Effector CD8-positive, alpha-beta T cell (primary cell): ENCODE results near the gene SPDEF.
A peak's percentile ranks its signal among the peaks of the same experiment; 100 is the strongest.

ENCODE experiments used
- DNase-seq: peaks from one replicate; lab custom pipeline; 2025; lab: John Stamatoyannopoulos, UW

The SPDEF gene

GRCh38 chr6:34527751-34528670, 28.1 kb downstream of the SPDEF start:
- DNase-seq = no peak

DNA sequence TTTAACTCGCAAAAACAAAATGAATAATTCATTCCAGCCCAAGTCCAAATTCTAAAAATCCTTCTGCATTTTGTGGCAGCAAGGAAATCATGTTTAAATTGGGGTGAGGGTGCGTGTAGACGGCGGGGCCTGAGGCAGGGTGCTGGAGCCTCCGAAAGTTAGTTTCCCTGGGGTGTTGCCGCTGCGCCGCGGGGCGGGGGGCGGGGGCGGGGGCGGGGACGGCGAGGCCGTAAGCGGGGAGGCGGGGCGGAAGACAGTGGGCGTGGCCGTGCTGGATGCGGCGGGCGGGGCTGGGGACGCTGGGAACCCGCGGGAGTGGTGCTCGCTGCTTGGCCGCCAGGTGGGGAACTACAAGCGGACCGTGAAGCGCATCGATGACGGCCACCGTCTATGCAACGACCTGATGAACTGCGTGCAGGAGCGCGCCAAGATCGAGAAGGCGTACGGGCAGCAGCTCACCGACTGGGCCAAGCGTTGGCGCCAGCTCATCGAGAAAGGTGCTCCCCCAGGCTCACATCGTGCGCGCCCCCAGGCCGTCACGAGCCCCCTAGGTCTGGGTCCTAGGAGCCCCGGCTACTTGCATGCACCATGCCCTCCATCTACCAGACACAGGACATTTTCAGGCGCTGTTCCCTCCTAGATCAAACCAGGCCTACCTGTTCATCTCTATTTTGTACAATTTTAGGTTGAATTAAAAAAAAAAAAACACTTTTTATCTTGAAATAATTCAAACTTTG, 29.0 kb downstream of the SPDEF start:
- peak; percentile 92 for DNase-seq

DNA sequence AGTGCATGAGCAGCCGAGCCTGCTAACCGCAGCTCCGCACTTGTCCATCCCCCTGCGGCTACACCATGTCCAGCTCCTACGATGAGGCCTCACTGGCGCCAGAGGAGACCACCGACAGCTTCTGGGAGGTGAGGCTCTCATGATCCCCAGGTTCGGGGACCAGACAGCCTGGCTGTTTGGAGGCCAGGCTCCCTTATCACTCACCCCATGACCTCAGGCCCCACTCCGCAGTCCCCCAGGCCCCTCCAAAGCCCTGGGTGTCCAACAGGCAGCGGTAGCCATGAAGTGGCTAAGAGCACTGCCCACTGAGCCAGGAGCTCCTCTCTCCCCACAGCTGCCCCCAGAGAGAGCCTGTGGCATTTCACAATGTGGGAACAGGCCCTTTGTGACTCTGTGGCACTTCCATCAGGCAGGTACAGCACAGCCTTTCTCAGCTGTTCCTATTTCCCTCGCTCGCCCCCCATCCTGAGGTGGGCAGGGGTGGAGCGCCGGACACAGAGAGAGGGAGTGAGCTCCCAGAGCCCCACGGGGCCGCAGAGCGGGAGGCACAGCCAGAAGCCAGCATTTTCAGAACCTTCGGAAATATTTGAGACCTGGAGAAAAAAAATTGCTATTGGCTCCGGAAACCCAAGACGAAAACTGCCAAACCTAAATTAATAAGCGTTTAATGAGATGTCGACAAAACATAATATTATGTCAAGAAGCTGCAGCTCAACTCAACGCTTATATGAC, 29.7 kb downstream of the SPDEF start:
- no peak for DNase-seq

- no peak for DNase-seq
Observed at GRCh38 chr6:34525431-34526175, 30.5 kb downstream of the SPDEF start.

GRCh38 chr6:34524971-34525370, 31.2 kb downstream of the SPDEF start:
- DNase-seq = no peak

- no peak for DNase-seq
Observed at GRCh38 chr6:34524499-34524898, 31.6 kb downstream of the SPDEF start.

DNA sequence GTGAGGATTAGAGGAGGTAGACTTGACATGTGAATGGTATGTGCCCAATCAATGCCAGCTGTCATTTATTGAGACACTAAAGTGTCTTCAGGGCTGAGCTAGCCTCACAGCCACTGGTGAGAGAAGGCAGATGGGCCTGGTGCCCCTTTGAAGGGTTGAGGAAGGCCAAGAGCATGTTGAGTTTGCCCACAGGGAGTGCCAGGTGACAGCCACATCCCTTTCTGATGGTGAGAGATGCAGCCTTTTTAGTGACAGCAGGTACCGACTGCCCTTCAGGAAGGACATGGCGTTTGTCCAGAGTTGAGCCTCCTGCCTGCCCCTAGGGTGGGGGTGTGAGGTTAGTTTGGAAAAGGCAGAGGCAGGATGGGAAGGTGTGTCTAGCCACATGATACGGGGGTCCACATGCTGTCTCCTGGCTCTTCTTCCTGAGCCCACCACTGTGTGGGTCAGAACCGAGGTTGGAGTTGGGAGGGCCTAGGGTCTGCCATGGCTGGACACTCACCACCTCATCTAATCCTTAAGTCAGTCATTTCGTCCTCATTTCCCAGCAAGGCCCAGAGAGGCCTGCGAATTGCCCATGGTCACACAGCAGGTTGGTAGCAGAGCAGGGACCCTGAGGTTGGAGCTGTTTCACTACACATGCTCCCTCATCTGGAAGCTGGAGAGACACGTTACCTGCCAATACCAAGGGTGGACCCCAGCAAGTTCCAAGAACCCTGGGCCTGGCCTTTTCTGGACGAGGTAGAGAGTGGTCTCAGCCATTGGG, 32.5 kb downstream of the SPDEF start:
- DNase-seq = no peak

DNA sequence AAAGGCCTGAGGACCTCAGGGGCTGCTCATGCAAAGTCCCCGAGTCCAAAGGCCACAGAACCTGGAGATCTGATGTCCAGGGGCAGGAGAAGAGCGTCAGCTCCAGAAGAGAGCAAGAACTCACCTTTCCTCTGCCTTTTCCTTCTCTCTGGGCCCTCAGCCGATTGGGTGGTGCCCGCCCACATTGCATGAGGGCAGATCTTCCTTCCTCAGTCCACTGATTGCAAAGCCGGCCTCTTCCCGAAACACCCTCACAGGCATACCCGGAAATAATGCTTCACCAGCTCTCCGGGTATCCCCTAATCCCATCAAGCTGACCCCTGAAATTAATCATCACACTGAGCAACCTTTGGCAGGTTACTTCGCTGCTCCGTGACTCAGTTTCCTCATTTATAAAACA, 33.4 kb downstream of the SPDEF start:
- no peak for DNase-seq

- no peak for DNase-seq
Observed at GRCh38 chr6:34521463-34522285, 34.5 kb downstream of the SPDEF start.

GRCh38 chr6:34520645-34521462, 35.3 kb downstream of the SPDEF start:
- DNase-seq = no peak

GRCh38 chr6:34519971-34520644, 36.0 kb downstream of the SPDEF start:
- no peak for DNase-seq

DNA sequence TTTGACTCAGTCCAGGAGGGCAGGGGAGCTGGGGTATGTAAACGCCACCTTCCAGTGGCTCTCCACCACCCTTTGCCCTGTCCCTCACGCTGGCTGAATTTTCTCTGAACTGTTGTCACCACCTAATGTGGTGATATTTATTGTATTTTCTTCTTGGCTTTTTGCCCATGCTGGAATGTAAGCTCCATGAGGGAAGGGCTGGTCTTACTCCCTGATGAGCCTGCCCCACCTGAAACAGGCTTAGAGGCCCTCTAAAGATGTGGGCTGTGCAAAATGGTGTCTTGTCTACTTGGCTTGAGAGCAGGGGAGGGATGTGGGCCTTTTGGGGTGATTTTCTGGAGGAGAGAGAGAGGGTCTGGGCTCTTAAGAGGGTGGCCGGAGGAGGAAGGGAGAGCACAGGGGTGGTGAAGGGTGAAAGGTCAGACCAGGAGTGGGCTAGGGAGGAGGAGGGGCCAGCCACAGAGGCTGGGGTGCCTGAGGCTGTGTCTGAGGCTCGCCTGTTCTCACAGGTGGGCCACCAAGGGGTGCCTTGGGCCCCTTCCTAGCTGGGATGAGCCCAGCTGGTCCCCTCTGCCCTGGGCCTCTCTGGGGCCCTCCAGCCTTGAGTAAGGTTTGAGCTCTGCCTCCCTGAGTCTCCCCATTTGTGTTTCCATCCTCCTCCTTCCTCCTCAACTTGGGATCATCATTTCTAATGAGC, 37.3 kb downstream of the SPDEF start:
- no peak for DNase-seq

- DNase-seq = no peak
Observed at GRCh38 chr6:34517966-34518365, 38.2 kb downstream of the SPDEF start.

GRCh38 chr6:34517461-34517881, 38.7 kb downstream of the SPDEF start:
- DNase-seq = no peak

- no peak for DNase-seq
Observed at GRCh38 chr6:34516391-34517324, 39.5 kb downstream of the SPDEF start.

GRCh38 chr6:34515473-34516387, 40.4 kb downstream of the SPDEF start:
- no peak for DNase-seq
